Mucosa of gallbladder (tissue), 1 donor: Measurements from ENCODE around the gene SCRN1. TPM values are rescaled to one million over a fixed set of nuclear protein-coding genes. Genes with fewer than 3 reads are reported as not detected.
"Not testable (repeated sequence)": the region's sequence is repeated elsewhere in the genome, so short reads cannot be mapped to it uniquely, and the experiment has no call there.

Source experiments
- DNase-seq: peaks from one replicate; pipeline ENCODE4 v3.0.0-alpha.2; 2020; ENCODE audit warnings: low spot score
- total RNA-seq: library from RNA; stranded (reverse); gene quantifications from one replicate; pipeline ENCODE4 v1.2.1, GENCODE V29; 2021
- donor health status: DM: no; HTN: no; CAD: no.

The SCRN1 gene
- total RNA-seq, 1 donor from 2014 or later = 63.9 TPM

- DNase-seq = not testable (repeated sequence)
These were observed 98.8 kb downstream of the SCRN1 start for GRCh38 chr7:29890786-29891185.

- DNase-seq = no peak
These were observed 99.3 kb downstream of the SCRN1 start for GRCh38 chr7:29890251-29890650.

GRCh38 chr7:29889288-29889687 is 100.3 kb downstream of the SCRN1 start:
- no peak for DNase-seq

GRCh38 chr7:29888006-29888405 is 101.6 kb downstream of the SCRN1 start:
- DNase-seq = no peak

GRCh38 chr7:29886827-29887226 is 102.8 kb downstream of the SCRN1 start:
- no peak for DNase-seq

GRCh38 chr7:29885626-29886025 is 104.0 kb downstream of the SCRN1 start:
- DNase-seq = no peak

GRCh38 chr7:29884399-29885272 is 105.0 kb downstream of the SCRN1 start:
- DNase-seq = no peak

- no peak for DNase-seq
These were observed 105.9 kb downstream of the SCRN1 start for GRCh38 chr7:29883462-29884398.

- DNase-seq = no peak
These were observed 107.1 kb downstream of the SCRN1 start for GRCh38 chr7:29882481-29882880.

GRCh38 chr7:29881724-29882123 is 107.9 kb downstream of the SCRN1 start:
- no peak for DNase-seq

GRCh38 chr7:29879609-29880008 is 110.0 kb downstream of the SCRN1 start:
- no peak for DNase-seq

- DNase-seq = no peak
These were observed 111.4 kb downstream of the SCRN1 start for GRCh38 chr7:29878081-29878688.

GRCh38 chr7:29877196-29877595 is 112.4 kb downstream of the SCRN1 start:
- DNase-seq = no peak

GRCh38 chr7:29875741-29876140 is 113.9 kb downstream of the SCRN1 start:
- DNase-seq = no peak

GRCh38 chr7:29873644-29874294 is 115.8 kb downstream of the SCRN1 start:
- no peak for DNase-seq

GRCh38 chr7:29871787-29872398 is 117.7 kb downstream of the SCRN1 start:
- DNase-seq = no peak

Other genes starting within 250 kb of the SCRN1 start
- 11.2 TPM for gene WIPF3, start 183.3 kb downstream of the SCRN1 start, total RNA-seq
- 10.9 TPM for gene FKBP14, start 36.9 kb upstream of the SCRN1 start, total RNA-seq
- 11.9 TPM for gene PLEKHA8, start 38.6 kb upstream of the SCRN1 start, total RNA-seq
- gene MTURN, start 145.2 kb upstream of the SCRN1 start, total RNA-seq = 36.3 TPM